ENCODE data around the gene KRTAP9-6. TPM values are rescaled to one million over a fixed set of nuclear protein-coding genes. Genes with fewer than 3 reads are reported as not detected.

Gene KRTAP9-6
- polyA plus RNA-seq, 2 of the 4 experiments (the other 2 are of a cell fraction): not detected

GRCh38 chr17:41284043-41284442 is 18.9 kb downstream of the KRTAP9-6 start:
- DNase-seq (ENCODE audit: low read depth in 1 of 2, low spot score in 1 of 2): no peak
- peak overlapping the region; percentile 5; the same call in 1 of the 3 replicates for H3K4me2 ChIP-seq
- no peaks in the 10 kb centered on the region for H3K9me3 ChIP-seq
- H3K27ac ChIP-seq: no peak overlapping the region
- CTCF ChIA-PET: interaction anchor here (1.1 kb wide), 1 partner anchor 266 kb away, joined by 3 read pairs; no protein-coding TSS in a partner anchor
- WGBS (ENCODE audit: missing lambda C conversion rate): 39% methylated on average over 3 of the region's 3 CpGs
- H3K4me3 ChIP-seq: no peak overlapping the region
- POLR2A ChIA-PET: no interaction called here
- no peak for TF ChIP-seq HOXB5 (CRISPR knock-in tag; IDR thresholded peaks at IDR 0.05)
- TF ChIP-seq SMC3 (IDR thresholded peaks at IDR 0.05): no peak
- no peak for TF ChIP-seq CHD4 (IDR thresholded peaks at IDR 0.05; ENCODE audit: borderline replicate concordance)
- H3K4me1 ChIP-seq: peaks cover 20% of the 10 kb centered on the region
- FAIRE-seq: no peak
- no peak for ATAC-seq

- H3K27ac ChIP-seq: no peak overlapping the region
- 44% methylated on average over 2 of the region's 2 CpGs for WGBS (ENCODE audit: missing lambda C conversion rate)
- FAIRE-seq (no peak), ATAC-seq (no peak), DNase-seq (ENCODE audit: low read depth in 1 of 2, low spot score in 1 of 2) (no peak)
- H3K4me3 ChIP-seq: no peak overlapping the region
- TF ChIP-seq RFX5 (IDR thresholded peaks at IDR 0.05): no peak
- no peak for TF ChIP-seq CHD2 (IDR thresholded peaks at IDR 0.05; ENCODE audit: low read length, partially characterized antibody)
- no peak for TF ChIP-seq CEBPB (IDR thresholded peaks at IDR 0.05)
- TF ChIP-seq TFCP2L1 (CRISPR knock-in tag; IDR thresholded peaks at IDR 0.05): no peak
- TF ChIP-seq MAX (IDR thresholded peaks at IDR 0.05): no peak
- peaks cover 20% of the 10 kb centered on the region for H3K4me1 ChIP-seq
- peak overlapping the region; percentile 5; the same call in 1 of the 3 replicates for H3K4me2 ChIP-seq
- POLR2A ChIA-PET: no interaction called here
- no peaks in the 10 kb centered on the region for H3K9me3 ChIP-seq
- CTCF ChIA-PET: no interaction called here
Measured at GRCh38 chr17:41284546-41284945, 19.4 kb downstream of the KRTAP9-6 start.

GRCh38 chr17:41287050-41287449 is 21.9 kb downstream of the KRTAP9-6 start:
- peak in 1 of 2 experiments; percentile 18 for DNase-seq (ENCODE audit: low read depth in 1 of 2, low spot score in 1 of 2)
- 52% methylated on average over 3 of the region's 3 CpGs for WGBS (ENCODE audit: missing lambda C conversion rate)
- FAIRE-seq: no peak
- no peak overlapping the region for H3K4me3 ChIP-seq
- H3K4me1 ChIP-seq: peaks cover 20% of the 10 kb centered on the region
- CTCF ChIA-PET: interaction anchor here (1.6 kb wide), 1 partner anchor 35 kb away, joined by 3 read pairs; no protein-coding TSS in a partner anchor
- TF ChIP-seq MAFK (IDR thresholded peaks at IDR 0.05; ENCODE audit: partially characterized antibody): peak; percentile 56
- no peak for TF ChIP-seq EHF (CRISPR knock-in tag; IDR thresholded peaks at IDR 0.05)
- TF ChIP-seq MYC (IDR thresholded peaks at IDR 0.05; ENCODE audit: borderline replicate concordance, low read length): no peak
- TF ChIP-seq RCOR1 (IDR thresholded peaks at IDR 0.05; ENCODE audit: low read depth, low read length): no peak
- ATAC-seq: no peak
- POLR2A ChIA-PET: no interaction called here
- H3K4me2 ChIP-seq: peak overlapping the region; percentile 38
- 0 out of 6 replicates have a peak overlapping the region, but pooled peaks of 1 of the 2 experiments have one; percentile 14 for H3K27ac ChIP-seq
- H3K9me3 ChIP-seq: no peaks in the 10 kb centered on the region

GRCh38 chr17:41294016-41294415 is 28.8 kb downstream of the KRTAP9-6 start:
- H3K4me1 ChIP-seq: no peaks in the 10 kb centered on the region
- ChIA-PET POLR2A (no interaction called here), CTCF (interaction anchor here (0.9 to 1.5 kb wide), 2 partner anchors 19 to 29 kb away, joined by 3 to 4 read pairs; no protein-coding TSS in a partner anchor)
- DNase-seq (ENCODE audit: low read depth in 1 of 2, low spot score in 1 of 2) (no peak), ATAC-seq (no peak), FAIRE-seq (no peak)
- WGBS (ENCODE audit: missing lambda C conversion rate): 54% methylated on average over 1 of the region's 1 CpG
- H3K27ac ChIP-seq: no peak overlapping the region
- H3K4me3 ChIP-seq: no peak overlapping the region
- no peak overlapping the region for H3K4me2 ChIP-seq
- H3K9me3 ChIP-seq: no peaks in the 10 kb centered on the region
- TF ChIP-seq REST (IDR thresholded peaks at IDR 0.05) (no peak), RAD21 (conservative IDR thresholded peaks at IDR 0.05 in 1 of 2, IDR thresholded peaks at IDR 0.05 in 1 of 2) (no peak), KDM5A (IDR thresholded peaks at IDR 0.05) (no peak), RARB (CRISPR knock-in tag; IDR thresholded peaks at IDR 0.05) (no peak), JUN (IDR thresholded peaks at IDR 0.05) (no peak), TFCP2L1 (CRISPR knock-in tag; IDR thresholded peaks at IDR 0.05) (no peak), SREBF2 (IDR thresholded peaks at IDR 0.05) (no peak), BHLHE40 (IDR thresholded peaks at IDR 0.05; ENCODE audit: low read depth, low read length) (no peak), PHF8 (IDR thresholded peaks at IDR 0.05; ENCODE audit: borderline replicate concordance, low read depth) (no peak), MAZ (IDR thresholded peaks at IDR 0.05; ENCODE audit: borderline replicate concordance, low read depth, low read length) (no peak), HOXA7 (CRISPR knock-in tag; IDR thresholded peaks at IDR 0.05) (no peak), CBX2 (IDR thresholded peaks at IDR 0.05; ENCODE audit: borderline replicate concordance, low read depth) (no peak), MAFK (IDR thresholded peaks at IDR 0.05; ENCODE audit: partially characterized antibody) (no peak), CTCF (IDR thresholded peaks at IDR 0.05) (no peak), RCOR1 (IDR thresholded peaks at IDR 0.05; ENCODE audit: low read depth, low read length) (no peak), POLR2AphosphoS2 (conservative IDR thresholded peaks at IDR 0.05; ENCODE audit: low read length) (no peak)
